ENCODE results near the gene ANKS1B. TPM values are rescaled to one million over a fixed set of nuclear protein-coding genes. Genes with fewer than 3 reads are reported as not detected.
"Not testable (repeated sequence)": the region's sequence is repeated elsewhere in the genome, so short reads cannot be mapped to it uniquely, and the experiment has no call there.

Gene ANKS1B
- total and polyA plus RNA-seq, 7 donors = 1.0 to 57.3 (median 30.1) TPM; not detected in 1

DNA sequence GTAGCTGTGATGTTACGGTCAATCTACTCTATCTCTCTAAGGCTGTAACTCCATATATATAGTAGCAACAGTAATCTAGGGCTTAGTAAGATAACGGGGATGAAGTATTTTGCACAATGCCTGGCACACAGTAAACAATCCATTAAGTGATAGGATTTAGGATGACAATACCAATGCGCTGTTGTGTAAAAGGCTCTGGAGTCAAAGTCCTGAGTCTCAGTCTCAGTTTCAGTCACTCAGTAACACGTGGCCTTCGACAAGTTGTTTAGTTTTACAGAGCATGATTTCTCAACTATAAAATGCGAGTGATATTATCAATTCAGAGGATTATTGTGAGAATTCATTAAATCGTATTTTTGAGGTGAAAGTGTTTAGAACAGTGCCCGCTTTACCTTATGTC, 174.8 kb downstream of the ANKS1B start:
- peaks cover 0 to 7% (median 4%) of the 10 kb centered on the region in 4 donors for H3K4me1 ChIP-seq
- H3K36me3 ChIP-seq = peaks cover 0 to 6% (median 0%) of the 10 kb centered on the region in 4 donors
- H3K27ac ChIP-seq = no peak overlapping the region
- H3K9me3 ChIP-seq = no peaks in the 10 kb centered on the region
- H3K4me3 ChIP-seq = no peak overlapping the region
- WGBS, 2 donors = 14 to 64% methylated on average over 8 of the region's 8 CpGs
- TF ChIP-seq, protein P1, sequence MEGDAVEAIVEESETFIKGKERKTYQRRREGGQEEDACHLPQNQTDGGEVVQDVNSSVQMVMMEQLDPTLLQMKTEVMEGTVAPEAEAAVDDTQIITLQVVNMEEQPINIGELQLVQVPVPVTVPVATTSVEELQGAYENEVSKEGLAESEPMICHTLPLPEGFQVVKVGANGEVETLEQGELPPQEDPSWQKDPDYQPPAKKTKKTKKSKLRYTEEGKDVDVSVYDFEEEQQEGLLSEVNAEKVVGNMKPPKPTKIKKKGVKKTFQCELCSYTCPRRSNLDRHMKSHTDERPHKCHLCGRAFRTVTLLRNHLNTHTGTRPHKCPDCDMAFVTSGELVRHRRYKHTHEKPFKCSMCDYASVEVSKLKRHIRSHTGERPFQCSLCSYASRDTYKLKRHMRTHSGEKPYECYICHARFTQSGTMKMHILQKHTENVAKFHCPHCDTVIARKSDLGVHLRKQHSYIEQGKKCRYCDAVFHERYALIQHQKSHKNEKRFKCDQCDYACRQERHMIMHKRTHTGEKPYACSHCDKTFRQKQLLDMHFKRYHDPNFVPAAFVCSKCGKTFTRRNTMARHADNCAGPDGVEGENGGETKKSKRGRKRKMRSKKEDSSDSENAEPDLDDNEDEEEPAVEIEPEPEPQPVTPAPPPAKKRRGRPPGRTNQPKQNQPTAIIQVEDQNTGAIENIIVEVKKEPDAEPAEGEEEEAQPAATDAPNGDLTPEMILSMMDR (IDR thresholded peaks at IDR 0.05) = no peak
- TF ChIP-seq POLR2AphosphoS5 (IDR thresholded peaks at IDR 0.05) = no peak
- no peak for TF ChIP-seq EP300 (IDR thresholded peaks at IDR 0.05)
- TF ChIP-seq POLR2A (IDR thresholded peaks at IDR 0.05) = no peak
- intact Hi-C loops (cut with DNase I) = loop anchor here (1.0 kb wide), 1 partner anchor 174 kb away; the partner anchor contains the start of gene ANKS1B
- no peak for DNase-seq
- H3K27me3 ChIP-seq = no peaks in the 10 kb centered on the region

DNA sequence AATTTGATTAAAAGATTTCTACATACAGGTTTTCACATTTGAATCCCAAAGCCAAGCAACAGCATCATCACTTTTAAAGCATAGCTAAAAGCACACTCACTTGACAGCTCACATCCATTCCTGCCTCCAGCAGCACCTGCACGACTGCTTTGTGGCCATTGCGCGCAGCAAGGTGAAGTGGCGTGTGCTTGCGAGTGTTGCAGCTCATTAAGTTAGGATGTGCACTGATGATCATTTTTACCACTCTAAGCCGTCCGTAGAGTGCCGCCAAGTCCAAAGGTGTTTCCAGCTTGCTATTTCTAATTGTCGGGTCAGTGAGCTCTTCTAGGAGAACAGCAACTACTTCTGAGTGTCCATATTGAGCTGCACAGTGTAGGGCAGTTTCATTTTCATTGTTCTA, 178.4 kb downstream of the ANKS1B start:
- H3K27me3 ChIP-seq = no peaks in the 10 kb centered on the region
- H3K4me1 ChIP-seq = peaks cover 0 to 6% (median 4%) of the 10 kb centered on the region in 4 donors
- H3K27ac ChIP-seq = no peak overlapping the region
- intact Hi-C loops (cut with DNase I) = no loop called here
- H3K9me3 ChIP-seq = no peaks in the 10 kb centered on the region
- WGBS, 2 donors = 94% methylated on average over 9 of the region's 9 CpGs
- peaks cover 0 to 6% (median 0%) of the 10 kb centered on the region in 4 donors for H3K36me3 ChIP-seq
- no peak for DNase-seq
- no peak overlapping the region for H3K4me3 ChIP-seq
- TF ChIP-seq EP300 (IDR thresholded peaks at IDR 0.05) (no peak), POLR2AphosphoS5 (IDR thresholded peaks at IDR 0.05) (no peak), POLR2A (IDR thresholded peaks at IDR 0.05) (no peak)
- TF ChIP-seq, protein P1 (IDR thresholded peaks at IDR 0.05) = no peak

DNA sequence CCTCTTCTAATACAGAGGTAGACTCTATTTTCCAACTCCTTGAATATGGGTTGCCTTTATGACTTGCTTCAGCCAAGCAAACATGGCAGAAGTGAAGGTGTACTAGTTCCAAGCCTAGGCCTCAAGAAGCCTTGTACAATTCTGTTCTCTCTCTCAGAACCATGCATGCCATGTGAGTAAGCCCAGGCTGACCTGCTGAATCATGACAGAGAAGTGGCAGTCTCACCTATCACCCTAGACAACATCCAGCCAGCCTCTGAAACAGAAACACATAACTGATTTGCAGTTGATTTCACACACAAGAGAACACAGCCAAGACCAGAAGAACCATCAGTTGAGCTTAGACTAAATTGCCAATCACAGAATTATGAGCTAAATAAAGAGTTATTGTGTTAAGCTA, 180.0 kb downstream of the ANKS1B start:
- Histone ChIP-seq H3K36me3 (peaks cover 0 to 6% (median 0%) of the 10 kb centered on the region in 4 donors), H3K27ac (no peak overlapping the region), H3K4me1 (no peaks in the 10 kb centered on the region), H3K4me3 (no peak overlapping the region), H3K9me3 (no peaks in the 10 kb centered on the region), H3K27me3 (no peaks in the 10 kb centered on the region)
- DNase-seq = no peak
- TF ChIP-seq POLR2AphosphoS5 (IDR thresholded peaks at IDR 0.05) (no peak), EP300 (IDR thresholded peaks at IDR 0.05) (no peak)
- TF ChIP-seq, protein P1 (IDR thresholded peaks at IDR 0.05) = no peak
- intact Hi-C loops (cut with DNase I) = no loop called here

DNA sequence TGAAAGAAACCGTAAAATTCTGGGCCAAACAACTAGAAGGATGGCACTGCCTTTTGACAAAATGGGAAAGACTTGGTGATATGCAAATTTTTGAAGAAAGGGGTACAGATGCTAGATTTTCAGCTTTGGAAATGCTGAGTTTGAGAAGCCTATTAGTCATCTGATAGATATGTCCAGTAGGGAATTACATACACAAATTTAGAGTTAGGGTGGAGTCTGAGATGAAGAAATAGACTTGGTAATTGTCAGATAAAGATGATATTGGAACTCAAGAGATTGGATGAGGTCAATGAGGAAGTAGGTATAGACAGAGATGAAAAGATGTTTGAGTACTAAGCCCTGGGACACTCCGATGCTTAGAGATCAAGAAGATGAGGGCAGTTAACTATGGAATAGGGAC, 184.1 kb downstream of the ANKS1B start:
- H3K27ac ChIP-seq = no peak overlapping the region
- DNase-seq = no peak
- H3K36me3 ChIP-seq = no peaks in the 10 kb centered on the region
- H3K4me3 ChIP-seq = no peak overlapping the region
- intact Hi-C loops (cut with DNase I) = no loop called here
- H3K27me3 ChIP-seq = no peaks in the 10 kb centered on the region
- WGBS, 2 donors = 89 to 93% methylated on average over 2 of the region's 2 CpGs
- H3K9me3 ChIP-seq = no peaks in the 10 kb centered on the region
- TF ChIP-seq POLR2A (IDR thresholded peaks at IDR 0.05) (no peak), POLR2AphosphoS5 (IDR thresholded peaks at IDR 0.05) (no peak), EP300 (IDR thresholded peaks at IDR 0.05) (no peak)
- TF ChIP-seq, protein P1 (IDR thresholded peaks at IDR 0.05) = no peak
- H3K4me1 ChIP-seq = no peaks in the 10 kb centered on the region

DNA sequence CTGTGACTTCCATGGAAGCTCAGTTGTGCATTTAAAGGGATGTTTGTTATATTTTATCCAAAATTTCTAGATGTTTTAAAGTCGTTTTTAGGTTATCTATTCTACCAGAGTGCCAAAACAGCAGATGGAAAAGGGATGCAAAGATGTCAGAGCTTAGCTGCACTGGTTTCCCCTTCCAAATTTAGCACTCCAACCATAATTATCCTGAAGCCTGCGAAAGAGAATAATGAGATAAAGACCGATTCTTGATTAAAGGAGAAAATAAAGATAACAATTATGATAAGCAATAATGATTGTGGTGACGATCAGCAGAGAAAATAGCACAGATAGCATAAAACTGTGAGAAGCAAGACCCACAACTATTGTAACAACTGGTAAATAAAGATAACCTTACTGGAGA, 186.8 kb downstream of the ANKS1B start:
- H3K27ac ChIP-seq; intact Hi-C loops (cut with DNase I): not testable (repeated sequence)

More for the DNA sequence above, 186.8 kb downstream of the ANKS1B start:
- not testable (repeated sequence) for H3K9me3 ChIP-seq, H3K27me3 ChIP-seq, H3K4me1 ChIP-seq, H3K36me3 ChIP-seq, DNase-seq, H3K4me3 ChIP-seq
- WGBS, 2 donors = 63 to 68% methylated on average over 4 of the region's 4 CpGs
